GM18951 (cell line): ENCODE results near the gene CIC.

ENCODE experiments used
- POLR2A ChIP-seq: IDR thresholded peaks from 4 replicates; pipeline ENCODE4 v1.6.1; 2011; ENCODE audit warnings: mild to moderate bottlenecking; ENCODE audit not compliant: insufficient read length, insufficient read depth; ENCODE audit errors: extremely low read depth
- in situ Hi-C: fragments of 300-500 bp; cut with MboI; formaldehyde crosslinking; loops from one replicate; pipeline ENCODE4 v1.12.0; 2022; ENCODE audit warnings: low sequenced_read_pairs, mixed read lengths, inconsistent platforms; ENCODE audit not compliant: unreplicated experiment

The CIC gene

DNA sequence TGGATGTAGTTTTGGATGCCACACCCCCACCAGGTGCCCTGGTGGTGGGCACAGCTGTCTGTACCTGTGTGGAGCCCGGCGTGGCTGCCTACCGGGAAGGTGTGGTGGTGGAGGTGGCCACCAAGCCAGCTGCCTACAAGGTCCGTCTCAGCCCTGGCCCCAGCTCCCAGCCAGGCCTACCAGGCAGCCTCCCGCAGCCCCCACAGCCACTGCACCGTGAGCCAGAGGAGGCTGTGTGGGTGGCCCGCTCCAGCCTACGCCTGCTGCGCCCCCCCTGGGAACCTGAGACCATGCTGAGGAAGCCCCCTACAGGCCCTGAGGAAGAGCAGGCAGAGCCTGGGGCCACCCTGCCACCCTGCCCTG lies 3.5 kb downstream of the CIC start:
- in situ Hi-C loops = no loop called here

DNA sequence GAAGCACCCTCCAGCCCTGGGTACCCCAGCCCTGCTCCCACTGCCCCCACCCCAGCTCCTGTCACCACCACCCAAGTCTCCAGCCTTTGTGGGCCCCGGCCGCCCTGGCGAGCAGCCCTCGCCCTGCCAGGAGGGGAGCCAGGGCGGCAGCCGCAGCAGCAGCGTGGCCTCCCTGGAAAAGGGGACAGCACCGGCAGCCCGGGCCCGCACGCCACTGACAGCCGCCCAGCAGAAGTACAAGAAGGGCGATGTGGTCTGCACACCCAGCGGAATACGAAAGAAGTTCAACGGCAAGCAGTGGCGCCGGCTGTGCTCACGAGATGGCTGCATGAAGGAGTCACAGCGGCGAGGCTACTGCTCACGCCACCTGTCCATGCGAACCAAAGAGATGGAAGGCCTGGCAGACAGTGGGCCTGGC lies 3.9 kb downstream of the CIC start:
- in situ Hi-C loops = no loop called here

More for the DNA sequence above, 3.5 kb downstream of the CIC start:
- TF ChIP-seq POLR2A = no peak

DNA sequence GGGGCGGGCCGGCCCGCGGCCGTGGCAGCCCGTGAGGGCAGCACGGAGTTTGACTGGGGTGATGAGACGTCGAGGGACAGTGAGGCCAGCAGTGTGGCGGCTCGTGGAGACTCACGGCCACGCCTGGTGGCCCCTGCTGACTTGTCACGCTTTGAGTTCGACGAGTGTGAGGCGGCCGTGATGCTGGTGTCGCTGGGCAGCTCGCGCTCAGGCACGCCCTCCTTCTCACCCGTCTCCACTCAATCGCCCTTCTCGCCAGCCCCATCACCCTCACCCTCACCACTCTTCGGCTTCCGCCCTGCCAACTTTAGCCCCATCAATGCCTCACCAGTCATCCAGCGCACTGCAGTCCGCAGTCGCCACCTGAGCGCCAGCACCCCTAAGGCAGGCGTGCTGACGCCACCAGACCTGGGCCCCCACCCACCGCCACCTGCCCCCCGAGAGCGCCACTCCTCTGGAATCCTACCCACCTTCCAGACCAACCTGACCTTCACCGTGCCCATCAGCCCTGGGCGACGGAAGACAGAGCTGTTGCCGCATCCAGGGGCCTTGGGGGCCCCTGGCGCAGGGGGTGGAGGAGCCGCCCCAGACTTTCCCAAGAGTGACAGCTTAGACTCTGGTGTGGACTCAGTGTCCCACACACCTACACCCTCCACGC lies 4.5 kb downstream of the CIC start:
- no peak for TF ChIP-seq POLR2A
- in situ Hi-C loops = no loop called here

More for the DNA sequence above, 3.9 kb downstream of the CIC start:
- no peak for TF ChIP-seq POLR2A

DNA sequence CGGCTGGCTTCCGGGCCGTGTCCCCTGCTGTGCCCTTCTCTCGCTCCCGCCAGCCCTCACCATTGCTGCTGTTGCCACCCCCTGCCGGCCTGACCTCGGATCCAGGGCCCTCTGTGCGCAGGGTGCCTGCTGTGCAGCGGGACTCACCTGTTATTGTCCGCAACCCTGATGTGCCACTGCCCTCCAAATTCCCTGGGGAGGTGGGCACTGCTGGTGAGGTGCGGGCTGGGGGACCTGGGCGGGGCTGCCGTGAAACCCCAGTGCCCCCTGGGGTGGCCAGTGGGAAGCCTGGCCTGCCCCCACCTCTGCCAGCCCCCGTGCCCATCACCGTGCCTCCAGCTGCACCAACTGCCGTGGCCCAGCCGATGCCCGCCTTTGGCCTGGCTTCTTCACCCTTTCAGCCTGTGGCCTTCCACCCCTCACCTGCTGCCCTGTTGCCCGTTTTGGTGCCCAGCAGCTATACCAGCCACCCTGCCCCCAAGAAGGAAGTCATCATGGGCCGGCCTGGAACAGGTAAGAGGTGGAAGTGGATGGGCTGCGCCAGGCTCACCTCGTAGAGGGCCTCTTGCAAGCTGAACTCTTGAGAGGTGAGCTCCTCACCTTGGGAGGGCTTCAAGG lies 5.1 kb downstream of the CIC start:
- TF ChIP-seq POLR2A = no peak
- in situ Hi-C loops = no loop called here

DNA sequence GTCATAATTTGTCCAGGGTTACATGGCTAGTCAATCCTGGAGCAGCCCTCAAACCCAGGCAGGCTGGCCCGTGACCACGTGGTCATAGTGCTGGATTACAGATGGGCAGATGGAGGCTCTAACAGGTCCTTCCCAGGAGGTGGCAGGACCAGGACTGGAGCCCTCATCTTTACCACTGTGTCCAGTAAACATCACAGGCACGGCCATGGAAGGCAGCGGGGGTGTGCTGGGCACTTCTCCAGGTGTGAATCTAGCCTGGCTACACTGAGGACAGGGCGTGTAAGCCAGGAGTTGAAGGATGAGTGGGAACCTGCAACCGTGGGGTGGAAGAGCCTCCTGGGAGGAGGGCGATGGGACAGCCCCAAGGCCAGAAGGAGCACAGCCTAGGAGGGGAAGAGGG lies 6.1 kb downstream of the CIC start:
- in situ Hi-C loops = loop anchor here (25.0 kb wide), 1 partner anchor 163 kb away; no protein-coding TSS in a partner anchor
- no peak for TF ChIP-seq POLR2A

DNA sequence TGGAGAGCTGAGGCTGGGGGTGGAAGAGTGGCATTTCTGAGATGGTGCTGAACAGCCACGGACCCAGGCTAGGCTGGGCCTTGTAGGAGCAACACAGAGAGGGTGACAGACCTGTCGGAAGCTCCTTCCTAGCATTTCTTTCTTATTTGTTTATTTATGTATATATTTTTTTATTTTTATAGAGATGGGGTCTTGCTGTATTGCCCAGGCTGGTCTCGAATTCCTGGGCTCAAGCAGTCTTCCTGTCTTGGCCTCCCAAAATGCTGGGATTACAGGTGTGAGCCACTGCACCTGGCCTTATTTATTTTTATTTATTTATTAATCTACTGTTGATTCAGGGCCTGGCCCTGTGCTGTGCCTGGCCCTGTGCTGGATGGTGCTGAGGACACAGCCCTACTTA lies 6.5 kb downstream of the CIC start:
- in situ Hi-C loops = loop anchor here (25.0 kb wide), 1 partner anchor 163 kb away; no protein-coding TSS in a partner anchor
- no peak for TF ChIP-seq POLR2A

DNA sequence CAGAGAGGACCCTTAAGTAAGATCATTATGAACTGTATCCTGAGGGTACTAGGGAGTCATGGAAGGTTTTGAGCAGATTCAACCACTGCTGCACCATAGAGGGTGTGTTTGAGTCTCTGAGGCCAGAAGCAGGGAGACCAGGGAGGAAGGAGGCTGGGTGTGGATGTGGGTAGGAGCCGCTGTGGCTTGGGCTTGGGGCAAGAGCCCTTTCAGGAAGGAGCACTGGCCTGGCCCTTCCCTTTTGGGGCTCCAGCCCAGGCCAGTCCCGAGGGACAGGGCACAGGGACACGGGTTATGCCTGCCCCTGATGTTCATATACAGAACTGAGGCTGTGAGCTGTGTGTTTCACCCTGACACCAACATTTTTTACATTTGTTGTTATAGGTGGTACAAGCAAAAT lies 7.2 kb downstream of the CIC start:
- no peak for TF ChIP-seq POLR2A
- in situ Hi-C loops = loop anchor here (25.0 kb wide), 1 partner anchor 164 kb away; no protein-coding TSS in a partner anchor

DNA sequence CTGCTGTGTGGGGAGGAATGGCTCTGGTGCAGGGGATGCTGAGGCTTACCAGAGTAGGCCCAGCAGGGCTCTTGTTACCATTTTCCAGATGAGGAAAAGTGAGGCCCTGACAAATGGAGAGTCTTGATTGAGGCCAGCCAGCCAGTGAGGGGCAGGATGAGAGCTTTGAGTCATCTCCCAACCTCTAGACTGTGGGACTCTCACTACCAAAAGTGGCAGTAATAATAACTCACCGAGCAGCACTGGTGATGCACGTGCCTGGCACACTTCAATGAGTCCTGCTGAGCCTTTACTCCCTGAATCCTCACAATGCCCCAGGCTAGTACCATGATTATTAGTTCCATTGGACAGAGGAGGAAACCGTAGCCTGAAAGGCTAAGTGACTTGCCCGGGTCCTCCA lies 7.8 kb downstream of the CIC start:
- no peak for TF ChIP-seq POLR2A
- in situ Hi-C loops = loop anchor here (25.0 kb wide), 1 partner anchor 165 kb away; no protein-coding TSS in a partner anchor

DNA sequence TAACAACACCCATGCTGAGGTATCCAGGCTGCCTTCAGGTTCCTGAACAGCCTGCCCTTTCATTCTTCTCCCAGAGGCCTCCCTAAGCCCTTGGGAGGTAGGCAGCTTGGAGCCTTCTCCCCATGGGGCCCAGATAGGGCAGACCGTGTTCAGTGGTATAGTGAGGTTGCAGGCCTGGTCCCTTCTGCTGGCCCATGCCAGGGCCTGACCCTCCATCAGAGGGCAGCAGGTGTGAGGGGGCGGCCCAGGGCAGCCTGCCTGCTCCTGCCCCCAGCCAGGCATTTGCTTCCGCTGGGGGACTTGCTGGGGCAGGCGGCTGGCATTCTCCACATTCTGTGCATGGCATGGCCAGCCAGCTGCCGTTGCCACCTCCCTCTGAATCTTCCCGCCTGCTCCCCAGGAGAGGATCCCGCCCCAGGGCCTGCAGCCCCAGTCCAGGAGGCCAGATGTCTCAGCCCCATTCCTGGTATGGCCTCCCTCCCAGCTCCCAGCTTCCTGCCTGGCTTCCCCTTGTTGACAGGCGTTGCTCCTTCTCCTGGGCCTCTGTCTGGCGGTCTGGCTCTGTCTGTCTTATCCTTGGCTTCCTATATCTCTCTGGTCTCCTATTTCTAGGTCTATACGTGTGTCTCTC lies 8.9 kb downstream of the CIC start:
- in situ Hi-C loops = loop anchor here (25.0 kb wide), 1 partner anchor 166 kb away; no protein-coding TSS in a partner anchor
- no peak for TF ChIP-seq POLR2A

DNA sequence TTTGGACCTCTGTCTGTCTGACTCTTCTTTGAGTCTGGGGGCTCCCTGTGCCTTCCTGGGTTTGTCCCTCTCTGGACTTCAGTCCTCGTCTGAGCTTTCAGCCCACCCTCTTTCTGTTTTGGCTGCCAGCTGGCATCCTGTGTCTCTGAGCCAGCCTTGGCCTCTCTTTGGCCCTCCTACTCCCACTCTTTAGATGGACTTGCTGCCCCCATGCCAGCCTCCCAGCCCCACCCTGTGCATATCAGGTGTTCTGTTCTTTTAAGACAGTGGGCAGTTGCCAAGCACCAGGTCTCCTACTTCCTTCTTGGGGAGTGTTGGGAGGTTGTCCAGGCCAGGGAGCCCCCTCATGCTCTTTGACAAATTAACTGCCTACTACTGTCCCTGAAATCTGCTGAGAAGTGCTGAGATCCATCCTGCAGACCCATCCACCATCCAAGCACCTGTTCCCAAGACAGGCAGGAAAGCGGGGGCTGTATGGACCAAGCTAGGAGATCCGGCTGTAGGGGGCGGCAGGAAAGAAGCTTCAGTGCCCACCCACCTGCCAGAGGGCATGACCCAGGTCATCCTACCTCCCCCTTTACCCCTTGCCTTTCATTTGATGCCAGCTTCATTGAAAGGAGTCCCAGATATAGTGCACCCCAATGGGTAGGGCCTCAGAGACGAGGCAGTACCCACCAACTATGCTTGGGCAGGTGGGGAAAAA lies 9.6 kb downstream of the CIC start:
- TF ChIP-seq POLR2A = no peak
- in situ Hi-C loops = loop anchor here (25.0 kb wide), 1 partner anchor 166 kb away; no protein-coding TSS in a partner anchor

DNA sequence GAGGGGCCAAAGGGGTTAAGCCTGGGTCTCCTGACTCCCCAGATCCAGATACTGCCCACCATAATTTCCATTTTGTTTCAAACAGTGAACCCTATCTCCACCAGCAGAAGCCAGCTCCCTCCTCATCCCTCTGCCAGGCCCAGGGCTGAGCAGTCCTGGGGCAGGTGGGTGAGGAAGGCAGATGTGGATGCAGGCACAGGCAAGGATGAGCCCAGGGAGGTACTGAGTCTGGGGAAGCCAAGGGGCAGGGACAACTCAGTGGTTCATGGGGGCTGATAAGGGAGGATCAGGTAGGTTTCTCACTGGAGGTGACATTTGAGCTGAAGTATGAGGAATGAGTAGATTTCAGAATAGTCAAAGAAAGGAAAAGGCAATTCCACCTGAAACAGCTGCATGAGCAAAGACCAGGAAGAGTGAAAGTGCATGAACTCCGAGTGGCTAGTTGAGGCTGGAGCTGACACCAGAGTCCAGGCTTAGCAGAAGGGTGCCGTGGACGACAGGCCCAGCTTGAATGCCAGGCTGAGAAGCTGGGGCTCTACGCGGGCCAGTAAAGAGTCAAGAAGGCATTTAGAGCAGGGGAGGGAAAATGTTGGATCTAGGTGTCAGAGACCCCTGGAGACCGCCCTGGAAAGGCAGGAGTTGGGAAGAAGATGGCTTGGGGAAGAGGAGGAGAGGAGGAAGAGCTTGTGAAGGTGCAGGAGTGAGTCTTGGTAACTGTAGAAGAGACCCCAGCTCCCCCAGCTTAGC lies 10.3 kb downstream of the CIC start:
- TF ChIP-seq POLR2A = no peak
- in situ Hi-C loops = loop anchor here (25.0 kb wide), 1 partner anchor 167 kb away; no protein-coding TSS in a partner anchor
